OCI-LY1 (cell line): ENCODE results near the gene SOX5.

Experiments used
- H2AFZ ChIP-seq: fragments of 200-600 bp; sonication (generic), shearing (Covaris generic); 2 replicates; pipeline ENCODE4 v1.6.0; 2014; ENCODE audit warnings: antibody characterized with exemption, mild to moderate bottlenecking, low read length
- H3F3A ChIP-seq: fragments of 200-600 bp; sonication (generic), shearing (Covaris generic); 2 replicates; pipeline ENCODE4 v1.6.0; 2014; ENCODE audit warnings: mild to moderate bottlenecking, antibody characterized with exemption, low read length, moderate library complexity; ENCODE audit not compliant: insufficient read depth
- H3K27ac ChIP-seq: fragments of 200-600 bp; sonication (generic); 2 replicates; pipeline ENCODE4 v1.5.1; 2014; ENCODE audit warnings: low read length, mixed run types, mild to moderate bottlenecking, low read depth; ENCODE audit not compliant: poor library complexity, severe bottlenecking
- H3K27me3 ChIP-seq: fragments of 200-600 bp; sonication (generic); 2 replicates; pipeline ENCODE4 v1.6.0; 2014; ENCODE audit warnings: antibody characterized with exemption, mild to moderate bottlenecking, low read length, moderate library complexity; ENCODE audit not compliant: insufficient read depth
- H3K36me3 ChIP-seq: fragments of 200-600 bp; sonication (generic); 2 replicates; pipeline ENCODE4 v1.6.1; 2014; ENCODE audit warnings: mild to moderate bottlenecking, antibody characterized with exemption, low read length, moderate library complexity, mixed read lengths; ENCODE audit not compliant: insufficient read depth
- H3K4me1 ChIP-seq: fragments of 200-600 bp; sonication (generic); 2 replicates; pipeline ENCODE4 v1.5.1; 2014; ENCODE audit warnings: mild to moderate bottlenecking, low read length, moderate library complexity; ENCODE audit not compliant: insufficient read depth, severe bottlenecking
- H3K4me2 ChIP-seq: fragments of 200-600 bp; sonication (generic), shearing (Covaris generic); 2 replicates; pipeline ENCODE4 v1.6.1; 2014; ENCODE audit warnings: low read length
- H3K4me3 ChIP-seq: fragments of 200-600 bp; sonication (generic); 2 replicates; pipeline ENCODE4 v1.5.1; 2014; ENCODE audit warnings: low read length, low read depth, mild to moderate bottlenecking, mixed read lengths; ENCODE audit not compliant: poor library complexity, severe bottlenecking
- H3K79me2 ChIP-seq: fragments of 200-600 bp; shearing (Covaris generic); 2 replicates; pipeline ENCODE4 v1.6.1; 2016; ENCODE audit warnings: mixed run types, low read length, mixed read lengths; ENCODE audit not compliant: insufficient read depth
- H3K9ac ChIP-seq: fragments of 200-600 bp; sonication (generic), shearing (Covaris generic); 2 replicates; pipeline ENCODE4 v1.6.1; 2014; ENCODE audit warnings: mild to moderate bottlenecking, low read length, mixed read lengths
- H3K9me2 ChIP-seq: fragments of 200-600 bp; sonication (generic), shearing (Covaris generic); 2 replicates; pipeline ENCODE4 v1.6.1; 2014; ENCODE audit warnings: low read depth, mild to moderate bottlenecking, low read length, mixed read lengths
- H3K9me3 ChIP-seq: fragments of 200-600 bp; shearing (Covaris generic); 2 replicates; pipeline ENCODE4 v1.6.1; 2014; ENCODE audit warnings: low read length, mixed read lengths
- H4K20me1 ChIP-seq: fragments of 200-600 bp; sonication (generic), shearing (Covaris generic); 2 replicates; pipeline ENCODE4 v1.6.0; 2016; ENCODE audit warnings: mild to moderate bottlenecking, low read length; ENCODE audit not compliant: insufficient read depth
- CTCF ChIP-seq: fragments of 200-600 bp; sonication (generic), shearing (Covaris generic); IDR thresholded peaks from 2 replicates; pipeline ENCODE4 v1.5.1; 2017; ENCODE audit warnings: mild to moderate bottlenecking, antibody characterized with exemption, low read length, moderate library complexity, mixed read lengths
- EZH2 ChIP-seq: fragments of 200-600 bp; sonication (generic), shearing (Covaris generic); IDR thresholded peaks from 2 replicates; pipeline ENCODE4 v1.8.0; 2017; ENCODE audit warnings: borderline replicate concordance, mixed run types, mild to moderate bottlenecking, antibody characterized with exemption, low read length, moderate library complexity, mixed read lengths

SOX5 gene

GRCh38 chr12:23911574-23911973, 37.9 kb downstream of the SOX5 start:
- H3K9me3 ChIP-seq: no peaks in the 10 kb centered on the region
- H3K9ac ChIP-seq: no peak overlapping the region
- H3K36me3 ChIP-seq: no peaks in the 10 kb centered on the region
- no peak overlapping the region for H3K4me2 ChIP-seq
- no peaks in the 10 kb centered on the region for H4K20me1 ChIP-seq
- no peaks in the 10 kb centered on the region for H3K27me3 ChIP-seq
- H3K9me2 ChIP-seq: no peaks in the 10 kb centered on the region
- H3K4me1 ChIP-seq: no peaks in the 10 kb centered on the region
- H3F3A ChIP-seq: no peaks in the 10 kb centered on the region
- H2AFZ ChIP-seq: no peak overlapping the region
- no peak overlapping the region for H3K27ac ChIP-seq
- H3K79me2 ChIP-seq: no peaks in the 10 kb centered on the region
- TF ChIP-seq CTCF (no peak), EZH2 (no peak)
- no peak overlapping the region for H3K4me3 ChIP-seq

GRCh38 chr12:23909551-23909950, 39.9 kb downstream of the SOX5 start:
- no peaks in the 10 kb centered on the region for H3K4me1 ChIP-seq
- no peaks in the 10 kb centered on the region for H3K27me3 ChIP-seq
- H3K4me3 ChIP-seq: no peak overlapping the region
- no peaks in the 10 kb centered on the region for H3K79me2 ChIP-seq
- no peak overlapping the region for H3K27ac ChIP-seq
- H3K4me2 ChIP-seq: no peak overlapping the region
- no peaks in the 10 kb centered on the region for H4K20me1 ChIP-seq
- H3K9me3 ChIP-seq: no peaks in the 10 kb centered on the region
- no peak for TF ChIP-seq CTCF
- no peak for TF ChIP-seq EZH2
- no peak overlapping the region for H3K9ac ChIP-seq
- no peaks in the 10 kb centered on the region for H3K9me2 ChIP-seq
- no peak overlapping the region for H2AFZ ChIP-seq
- H3K36me3 ChIP-seq: no peaks in the 10 kb centered on the region
- no peaks in the 10 kb centered on the region for H3F3A ChIP-seq

- Histone ChIP-seq H3K79me2 (no peaks in the 10 kb centered on the region), H3K36me3 (no peaks in the 10 kb centered on the region), H2AFZ (no peak overlapping the region), H3K4me3 (no peak overlapping the region), H3K9ac (no peak overlapping the region), H3F3A (no peaks in the 10 kb centered on the region), H3K27ac (no peak overlapping the region), H4K20me1 (no peaks in the 10 kb centered on the region), H3K4me2 (no peak overlapping the region), H3K4me1 (no peaks in the 10 kb centered on the region), H3K27me3 (no peaks in the 10 kb centered on the region), H3K9me3 (no peaks in the 10 kb centered on the region), H3K9me2 (no peaks in the 10 kb centered on the region)
- no peak for TF ChIP-seq CTCF
- no peak for TF ChIP-seq EZH2
Measured at GRCh38 chr12:23906329-23906728, 43.1 kb downstream of the SOX5 start.
